H1 (cell line): ENCODE results near the gene LRRK1. TPM values are rescaled to one million over a fixed set of nuclear protein-coding genes. Genes with fewer than 3 reads are reported as not detected.

Experiments
- CEBPB ChIP-seq: IDR thresholded peaks from 2 replicates; pipeline ENCODE4 v1.6.1; 2012; ENCODE audit warnings: low read depth, low read length
- CTBP2 ChIP-seq: IDR thresholded peaks from 2 replicates; pipeline ENCODE4 v1.7.0; 2011; ENCODE audit warnings: borderline replicate concordance, mild to moderate bottlenecking, moderate library complexity, mixed read lengths, low read length; ENCODE audit not compliant: insufficient read depth, insufficient read length
- NRF1 ChIP-seq: IDR thresholded peaks from 2 replicates; pipeline ENCODE4 v1.6.1; 2011; ENCODE audit warnings: mild to moderate bottlenecking, low read depth, low read length, improper control_type of control experiment
- PHF8 ChIP-seq: fragments of 200-600 bp; sonication (generic); conservative IDR thresholded peaks from 2 replicates; pipeline ENCODE4 v1.7.1; 2012; ENCODE audit warnings: low read depth, mild to moderate bottlenecking, inconsistent platforms, low read length, moderate library complexity
- RAD21 ChIP-seq, 2 experiments: IDR thresholded peaks in 1 of 2; conservative IDR thresholded peaks in 1 of 2; 2 replicates each; pipeline ENCODE4 v1.6.1; 2011; ENCODE audit warnings: low read depth in 2 of 2, low read length in 2 of 2, improper control_type of control experiment in 1 of 2, inconsistent platforms in 1 of 2, mild to moderate bottlenecking in 1 of 2, moderate library complexity in 1 of 2
- SP4 ChIP-seq: IDR thresholded peaks from 2 replicates; pipeline ENCODE4 v1.6.1; 2012; ENCODE audit warnings: low read length, inconsistent platforms
- TAF1 ChIP-seq: IDR thresholded peaks from 2 replicates; pipeline ENCODE4 v1.6.1; 2011; ENCODE audit warnings: mild to moderate bottlenecking, low read depth, low read length
- polyA plus RNA-seq, 7 experiments: library from polyadenylated mRNA; depleted of rRNA in 3 of 7; stranded (reverse) in 5 of 7; unstranded in 2 of 7; fragments of >200 nt in 5 of 7; fragments of 200-250 nt in 2 of 7; gene quantifications; 1 replicate in 5 of 7; 2 replicates in 1 of 7; 4 replicates in 1 of 7; pipeline versions ENCODE4 v1.2.1 to v1.2.3, GENCODE V29; 2011 to 2013; ENCODE audit warnings: missing spikeins in 2 of 7, mixed read lengths in 2 of 7
- total RNA-seq: library from RNA; stranded (reverse); fragmentation: NEBNext Ultra II Directional; extraction: Animal tissue kit (Norgen Biotek cat#: 25700); gene quantifications from 2 replicates; pipeline ENCODE4 v1.2.1, GENCODE V29; 2021
- TF ChIP-seq, protein P1 (sequence below): fragments of 300-600 bp; sonication (generic); IDR thresholded peaks from 2 replicates; pipeline ENCODE4 v1.7.1; 2012; ENCODE audit warnings: low read length, moderate library complexity, mild to moderate bottlenecking, inconsistent platforms; ENCODE audit not compliant: insufficient replicate concordance

LRRK1 gene
- total and polyA plus RNA-seq, 2 of the 8 experiments (the other 6 are each of a cell fraction or from before 2014, with no cell fraction given) = 1.2 to 3.6 TPM

GRCh38 chr15:100898661-100899462 is 20.3 kb upstream of the LRRK1 start (continued):
- TF ChIP-seq, protein P1, sequence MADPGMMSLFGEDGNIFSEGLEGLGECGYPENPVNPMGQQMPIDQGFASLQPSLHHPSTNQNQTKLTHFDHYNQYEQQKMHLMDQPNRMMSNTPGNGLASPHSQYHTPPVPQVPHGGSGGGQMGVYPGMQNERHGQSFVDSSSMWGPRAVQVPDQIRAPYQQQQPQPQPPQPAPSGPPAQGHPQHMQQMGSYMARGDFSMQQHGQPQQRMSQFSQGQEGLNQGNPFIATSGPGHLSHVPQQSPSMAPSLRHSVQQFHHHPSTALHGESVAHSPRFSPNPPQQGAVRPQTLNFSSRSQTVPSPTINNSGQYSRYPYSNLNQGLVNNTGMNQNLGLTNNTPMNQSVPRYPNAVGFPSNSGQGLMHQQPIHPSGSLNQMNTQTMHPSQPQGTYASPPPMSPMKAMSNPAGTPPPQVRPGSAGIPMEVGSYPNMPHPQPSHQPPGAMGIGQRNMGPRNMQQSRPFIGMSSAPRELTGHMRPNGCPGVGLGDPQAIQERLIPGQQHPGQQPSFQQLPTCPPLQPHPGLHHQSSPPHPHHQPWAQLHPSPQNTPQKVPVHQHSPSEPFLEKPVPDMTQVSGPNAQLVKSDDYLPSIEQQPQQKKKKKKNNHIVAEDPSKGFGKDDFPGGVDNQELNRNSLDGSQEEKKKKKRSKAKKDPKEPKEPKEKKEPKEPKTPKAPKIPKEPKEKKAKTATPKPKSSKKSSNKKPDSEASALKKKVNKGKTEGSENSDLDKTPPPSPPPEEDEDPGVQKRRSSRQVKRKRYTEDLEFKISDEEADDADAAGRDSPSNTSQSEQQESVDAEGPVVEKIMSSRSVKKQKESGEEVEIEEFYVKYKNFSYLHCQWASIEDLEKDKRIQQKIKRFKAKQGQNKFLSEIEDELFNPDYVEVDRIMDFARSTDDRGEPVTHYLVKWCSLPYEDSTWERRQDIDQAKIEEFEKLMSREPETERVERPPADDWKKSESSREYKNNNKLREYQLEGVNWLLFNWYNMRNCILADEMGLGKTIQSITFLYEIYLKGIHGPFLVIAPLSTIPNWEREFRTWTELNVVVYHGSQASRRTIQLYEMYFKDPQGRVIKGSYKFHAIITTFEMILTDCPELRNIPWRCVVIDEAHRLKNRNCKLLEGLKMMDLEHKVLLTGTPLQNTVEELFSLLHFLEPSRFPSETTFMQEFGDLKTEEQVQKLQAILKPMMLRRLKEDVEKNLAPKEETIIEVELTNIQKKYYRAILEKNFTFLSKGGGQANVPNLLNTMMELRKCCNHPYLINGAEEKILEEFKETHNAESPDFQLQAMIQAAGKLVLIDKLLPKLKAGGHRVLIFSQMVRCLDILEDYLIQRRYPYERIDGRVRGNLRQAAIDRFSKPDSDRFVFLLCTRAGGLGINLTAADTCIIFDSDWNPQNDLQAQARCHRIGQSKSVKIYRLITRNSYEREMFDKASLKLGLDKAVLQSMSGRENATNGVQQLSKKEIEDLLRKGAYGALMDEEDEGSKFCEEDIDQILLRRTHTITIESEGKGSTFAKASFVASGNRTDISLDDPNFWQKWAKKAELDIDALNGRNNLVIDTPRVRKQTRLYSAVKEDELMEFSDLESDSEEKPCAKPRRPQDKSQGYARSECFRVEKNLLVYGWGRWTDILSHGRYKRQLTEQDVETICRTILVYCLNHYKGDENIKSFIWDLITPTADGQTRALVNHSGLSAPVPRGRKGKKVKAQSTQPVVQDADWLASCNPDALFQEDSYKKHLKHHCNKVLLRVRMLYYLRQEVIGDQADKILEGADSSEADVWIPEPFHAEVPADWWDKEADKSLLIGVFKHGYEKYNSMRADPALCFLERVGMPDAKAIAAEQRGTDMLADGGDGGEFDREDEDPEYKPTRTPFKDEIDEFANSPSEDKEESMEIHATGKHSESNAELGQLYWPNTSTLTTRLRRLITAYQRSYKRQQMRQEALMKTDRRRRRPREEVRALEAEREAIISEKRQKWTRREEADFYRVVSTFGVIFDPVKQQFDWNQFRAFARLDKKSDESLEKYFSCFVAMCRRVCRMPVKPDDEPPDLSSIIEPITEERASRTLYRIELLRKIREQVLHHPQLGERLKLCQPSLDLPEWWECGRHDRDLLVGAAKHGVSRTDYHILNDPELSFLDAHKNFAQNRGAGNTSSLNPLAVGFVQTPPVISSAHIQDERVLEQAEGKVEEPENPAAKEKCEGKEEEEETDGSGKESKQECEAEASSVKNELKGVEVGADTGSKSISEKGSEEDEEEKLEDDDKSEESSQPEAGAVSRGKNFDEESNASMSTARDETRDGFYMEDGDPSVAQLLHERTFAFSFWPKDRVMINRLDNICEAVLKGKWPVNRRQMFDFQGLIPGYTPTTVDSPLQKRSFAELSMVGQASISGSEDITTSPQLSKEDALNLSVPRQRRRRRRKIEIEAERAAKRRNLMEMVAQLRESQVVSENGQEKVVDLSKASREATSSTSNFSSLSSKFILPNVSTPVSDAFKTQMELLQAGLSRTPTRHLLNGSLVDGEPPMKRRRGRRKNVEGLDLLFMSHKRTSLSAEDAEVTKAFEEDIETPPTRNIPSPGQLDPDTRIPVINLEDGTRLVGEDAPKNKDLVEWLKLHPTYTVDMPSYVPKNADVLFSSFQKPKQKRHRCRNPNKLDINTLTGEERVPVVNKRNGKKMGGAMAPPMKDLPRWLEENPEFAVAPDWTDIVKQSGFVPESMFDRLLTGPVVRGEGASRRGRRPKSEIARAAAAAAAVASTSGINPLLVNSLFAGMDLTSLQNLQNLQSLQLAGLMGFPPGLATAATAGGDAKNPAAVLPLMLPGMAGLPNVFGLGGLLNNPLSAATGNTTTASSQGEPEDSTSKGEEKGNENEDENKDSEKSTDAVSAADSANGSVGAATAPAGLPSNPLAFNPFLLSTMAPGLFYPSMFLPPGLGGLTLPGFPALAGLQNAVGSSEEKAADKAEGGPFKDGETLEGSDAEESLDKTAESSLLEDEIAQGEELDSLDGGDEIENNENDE = no peak
- TF ChIP-seq PHF8 = no peak
- TF ChIP-seq SP4 = no peak
- no peak for TF ChIP-seq RAD21 (IDR thresholded peaks at IDR 0.05 in 1 of 2, conservative IDR thresholded peaks at IDR 0.05 in 1 of 2; ENCODE audit: low read depth in 2 of 2, low read length in 2 of 2)
- no peak for TF ChIP-seq NRF1
- TF ChIP-seq CTBP2 = no peak
- no peak for TF ChIP-seq TAF1
- no peak for TF ChIP-seq CEBPB
